Measurements from ENCODE around the gene PTPN18. TPM values are rescaled to one million over a fixed set of nuclear protein-coding genes. Genes with fewer than 3 reads are reported as not detected.

The PTPN18 gene
- total RNA-seq, 2 donors from 2014 or later, result 97.9 to 101 TPM

DNA sequence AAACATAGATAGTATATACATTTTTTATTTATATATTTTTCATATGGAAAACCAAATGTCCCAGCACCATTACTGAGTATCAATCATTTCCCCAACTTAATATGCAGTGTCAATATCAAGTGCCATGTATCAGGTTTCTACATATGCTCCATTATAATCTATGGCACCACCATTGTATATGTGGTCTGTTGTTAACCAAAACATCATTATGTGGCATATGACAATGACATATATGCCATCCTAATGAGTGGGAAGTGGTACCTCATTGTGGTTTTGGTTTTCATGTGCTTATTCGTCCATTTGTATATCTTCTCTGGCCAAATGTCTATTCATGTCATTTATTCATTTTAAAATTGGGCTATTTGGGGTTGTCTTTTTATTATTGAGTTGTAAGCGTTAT, 9.2 kb downstream of the PTPN18 start:
- Mint-ChIP-seq H3K36me3 (peaks cover 7% of the 10 kb centered on the region), H3K27ac (no peak overlapping the region), H3K27me3 (no peaks in the 10 kb centered on the region), H3K9me3 (no peaks in the 10 kb centered on the region), H3K4me1 (ENCODE audit: low read depth in 2 of 2) (peaks cover 6 to 10% of the 10 kb centered on the region in 2 donors), H3K4me3 (no peak overlapping the region)
- ATAC-seq (no peak), DNase-seq (ENCODE audit: low spot score) (no peak)

DNA sequence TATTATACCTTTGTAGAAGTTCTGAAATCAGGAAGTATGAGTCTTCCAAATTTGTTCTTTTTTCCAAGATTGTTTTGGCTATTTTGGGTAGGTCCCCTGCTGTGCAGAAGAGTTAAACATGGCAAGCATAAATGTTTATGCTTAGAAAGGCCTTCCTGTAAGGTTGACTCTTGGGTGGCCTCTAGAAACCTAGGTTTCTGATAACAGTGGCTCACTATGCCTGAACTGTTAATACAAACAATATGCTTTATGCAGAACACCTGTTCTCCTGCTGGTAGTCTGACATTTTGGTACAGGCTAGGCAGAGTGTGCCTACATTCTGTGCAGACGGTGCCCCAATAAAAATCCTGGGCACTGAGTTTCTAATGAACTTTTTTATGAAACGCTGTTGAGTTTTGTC, 10.1 kb downstream of the PTPN18 start:
- H3K27ac Mint-ChIP-seq, result no peak overlapping the region
- H3K36me3 Mint-ChIP-seq, result peaks cover 8% of the 10 kb centered on the region
- no peak overlapping the region for H3K4me3 Mint-ChIP-seq
- no peaks in the 10 kb centered on the region for H3K9me3 Mint-ChIP-seq
- ATAC-seq (no peak), DNase-seq (ENCODE audit: low spot score) (no peak)
- H3K27me3 Mint-ChIP-seq, result no peaks in the 10 kb centered on the region
- peaks cover 12 to 13% of the 10 kb centered on the region in 2 donors for H3K4me1 Mint-ChIP-seq (ENCODE audit: low read depth in 2 of 2)

DNA sequence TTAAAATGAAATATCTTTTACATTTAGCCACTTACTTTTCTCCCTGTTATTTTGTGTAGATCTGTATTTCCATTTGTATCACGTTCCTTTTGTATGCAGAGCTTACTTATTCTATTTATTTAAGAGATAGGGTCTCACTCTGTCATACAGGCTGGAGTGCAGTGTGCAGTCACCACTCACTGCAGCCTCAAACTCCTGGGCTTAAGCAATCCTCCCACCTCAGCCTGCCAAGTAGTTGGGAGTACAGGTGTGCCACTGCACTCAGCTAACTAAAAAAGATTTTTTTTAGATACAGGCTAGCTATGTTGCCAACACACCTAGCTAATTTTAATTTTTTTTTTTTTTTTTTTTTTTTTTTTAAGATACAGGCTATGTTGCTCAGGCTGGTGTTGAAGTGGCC, 10.9 kb downstream of the PTPN18 start:
- H3K27me3 Mint-ChIP-seq, result no peaks in the 10 kb centered on the region
- H3K4me1 Mint-ChIP-seq (ENCODE audit: low read depth in 2 of 2), result peaks cover 20 to 21% of the 10 kb centered on the region in 2 donors
- no peak for DNase-seq (ENCODE audit: low spot score)
- no peaks in the 10 kb centered on the region for H3K9me3 Mint-ChIP-seq
- no peak overlapping the region for H3K4me3 Mint-ChIP-seq
- no peak overlapping the region for H3K27ac Mint-ChIP-seq
- no peak for ATAC-seq
- H3K36me3 Mint-ChIP-seq, result peaks cover 13% of the 10 kb centered on the region

DNA sequence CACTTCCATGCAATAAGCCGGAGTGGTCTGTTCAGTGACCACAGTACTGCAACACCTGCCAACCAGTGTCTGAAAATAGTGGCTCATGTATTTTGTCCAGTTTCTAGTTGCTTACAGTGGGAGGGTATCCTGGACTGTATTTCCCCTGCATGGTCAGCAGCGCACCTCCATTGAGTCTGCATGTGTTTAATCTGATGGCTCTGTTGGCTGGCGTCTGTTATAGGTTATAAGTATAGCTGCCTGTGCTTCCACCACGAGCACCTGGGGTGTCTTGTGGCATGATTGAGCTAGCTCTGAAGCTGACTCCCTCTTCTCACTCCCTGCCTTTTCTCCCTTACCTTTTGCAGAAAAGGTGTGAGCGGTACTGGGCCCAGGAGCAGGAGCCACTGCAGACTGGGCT, 12.9 kb downstream of the PTPN18 start:
- H3K9me3 Mint-ChIP-seq, result no peaks in the 10 kb centered on the region
- H3K36me3 Mint-ChIP-seq, result peaks cover 22% of the 10 kb centered on the region
- no peak overlapping the region for H3K27ac Mint-ChIP-seq
- H3K4me1 Mint-ChIP-seq (ENCODE audit: low read depth in 2 of 2), result peaks cover 31% of the 10 kb centered on the region in 2 donors
- H3K27me3 Mint-ChIP-seq, result no peaks in the 10 kb centered on the region
- ATAC-seq (no peak), DNase-seq (ENCODE audit: low spot score) (no peak)
- H3K4me3 Mint-ChIP-seq, result no peak overlapping the region

DNA sequence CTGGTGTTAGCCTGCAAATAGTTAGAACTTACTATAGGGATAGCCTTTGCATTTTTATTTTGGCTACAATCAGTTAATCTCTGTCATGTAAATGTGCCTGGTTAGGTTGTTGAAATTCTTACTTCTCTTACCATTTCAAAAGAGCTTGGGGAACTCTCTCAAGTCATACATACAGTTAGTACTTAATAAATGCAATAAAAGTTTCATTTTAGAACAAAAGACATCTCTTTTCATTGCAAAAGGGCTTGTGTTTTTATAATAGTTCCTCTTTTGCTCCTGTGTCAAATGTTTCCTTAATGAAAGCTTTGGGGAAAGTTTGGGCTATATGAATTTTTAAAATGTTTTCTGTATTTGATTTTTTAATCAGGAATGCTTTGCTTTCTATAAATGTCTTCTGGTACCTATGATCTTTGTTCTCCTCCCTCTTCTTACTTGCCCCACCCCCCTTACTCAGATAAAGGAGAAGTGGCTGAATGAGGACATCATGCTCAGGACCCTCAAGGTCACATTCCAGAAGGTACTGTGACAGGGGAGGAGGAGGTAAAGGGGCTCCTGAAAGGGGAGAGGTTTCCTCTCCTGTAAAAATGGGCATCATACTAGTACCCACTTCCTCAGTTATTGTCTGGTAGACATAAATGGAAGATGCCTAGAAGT, 13.6 kb downstream of the PTPN18 start:
- no peaks in the 10 kb centered on the region for H3K27me3 Mint-ChIP-seq
- H3K36me3 Mint-ChIP-seq, result peaks cover 23% of the 10 kb centered on the region
- ATAC-seq, result no peak
- peak overlapping the region; percentile 92 for H3K4me3 Mint-ChIP-seq
- peaks cover 34% of the 10 kb centered on the region in 2 donors for H3K4me1 Mint-ChIP-seq (ENCODE audit: low read depth in 2 of 2)
- no peak for DNase-seq (ENCODE audit: low spot score)
- peak overlapping the region; percentile 73 to 99 for H3K27ac Mint-ChIP-seq
- H3K9me3 Mint-ChIP-seq, result no peaks in the 10 kb centered on the region

DNA sequence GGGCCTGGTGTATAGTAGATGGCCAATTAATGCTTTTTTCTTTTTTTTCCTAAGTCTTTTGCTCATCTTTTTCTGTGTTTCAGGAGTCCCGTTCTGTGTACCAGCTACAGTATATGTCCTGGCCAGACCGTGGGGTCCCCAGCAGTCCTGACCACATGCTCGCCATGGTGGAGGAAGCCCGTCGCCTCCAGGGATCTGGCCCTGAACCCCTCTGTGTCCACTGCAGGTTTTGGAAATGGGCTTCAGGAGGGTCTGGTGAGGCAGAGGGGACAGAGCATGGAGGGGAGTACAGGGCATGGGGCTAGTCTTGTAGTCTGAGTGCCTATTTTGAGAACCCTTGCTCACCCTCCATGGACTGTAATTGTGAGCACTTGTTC, 14.1 kb downstream of the PTPN18 start:
- H3K4me3 Mint-ChIP-seq, result peak overlapping the region; percentile 92
- H3K4me1 Mint-ChIP-seq (ENCODE audit: low read depth in 2 of 2), result peaks cover 39% of the 10 kb centered on the region in 2 donors

DNA sequence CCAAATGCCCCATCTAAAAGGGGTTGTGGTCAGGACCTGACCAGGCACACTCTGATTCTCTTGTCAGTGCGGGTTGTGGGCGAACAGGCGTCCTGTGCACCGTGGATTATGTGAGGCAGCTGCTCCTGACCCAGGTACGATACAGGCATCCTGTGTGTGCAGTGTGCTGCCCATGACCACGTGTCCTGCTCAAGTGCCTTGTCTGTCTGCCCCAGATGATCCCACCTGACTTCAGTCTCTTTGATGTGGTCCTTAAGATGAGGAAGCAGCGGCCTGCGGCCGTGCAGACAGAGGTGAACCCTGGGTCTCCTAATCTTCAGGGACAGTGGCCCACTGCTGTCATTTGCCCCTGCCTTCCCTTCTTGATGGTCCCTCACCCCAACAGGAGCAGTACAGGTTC, 14.6 kb downstream of the PTPN18 start:
- peaks cover 32% of the 10 kb centered on the region for H3K36me3 Mint-ChIP-seq

More for the DNA sequence above, 14.1 kb downstream of the PTPN18 start:
- Mint-ChIP-seq H3K36me3 (peaks cover 27% of the 10 kb centered on the region), H3K27me3 (no peaks in the 10 kb centered on the region), H3K9me3 (no peaks in the 10 kb centered on the region), H3K27ac (peak overlapping the region; percentile 73 to 99)
- no peak for DNase-seq (ENCODE audit: low spot score)
- ATAC-seq, result no peak

DNA sequence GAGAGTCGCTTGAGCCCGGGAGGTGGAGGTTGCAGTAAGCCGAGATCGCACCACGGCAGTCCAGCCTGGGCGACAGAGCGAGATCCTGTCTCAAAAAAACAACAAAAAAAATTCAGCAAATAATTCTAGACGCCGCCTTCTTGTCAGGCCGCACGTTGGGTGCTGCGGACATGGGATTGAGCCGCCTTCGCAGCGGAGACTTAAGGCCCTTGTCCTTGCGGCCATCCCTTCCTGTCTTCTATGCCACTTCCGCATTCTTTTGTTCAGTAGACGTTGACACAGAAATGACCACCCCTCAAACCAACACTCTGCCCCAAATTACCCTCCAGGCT, 15.8 kb downstream of the PTPN18 start:
- H3K27me3 Mint-ChIP-seq, result no peaks in the 10 kb centered on the region
- peaks cover 5% of the 10 kb centered on the region for H3K9me3 Mint-ChIP-seq
- peak overlapping the region; percentile 92 for H3K4me3 Mint-ChIP-seq
- ATAC-seq (peak; percentile 53 to 54), DNase-seq (ENCODE audit: low spot score) (no peak)
- H3K27ac Mint-ChIP-seq, result peak overlapping the region; percentile 98 to 99
- peaks cover 41% of the 10 kb centered on the region for H3K36me3 Mint-ChIP-seq
- peaks cover 55% of the 10 kb centered on the region in 2 donors for H3K4me1 Mint-ChIP-seq (ENCODE audit: low read depth in 2 of 2)

More for the DNA sequence above, 14.6 kb downstream of the PTPN18 start:
- no peak for ATAC-seq
- H3K27ac Mint-ChIP-seq, result peak overlapping the region; percentile 98 to 99
- DNase-seq (ENCODE audit: low spot score), result no peak
- H3K4me3 Mint-ChIP-seq, result peak overlapping the region; percentile 92
- H3K9me3 Mint-ChIP-seq, result no peaks in the 10 kb centered on the region
- no peaks in the 10 kb centered on the region for H3K27me3 Mint-ChIP-seq
- H3K4me1 Mint-ChIP-seq (ENCODE audit: low read depth in 2 of 2), result peaks cover 45% of the 10 kb centered on the region in 2 donors

DNA sequence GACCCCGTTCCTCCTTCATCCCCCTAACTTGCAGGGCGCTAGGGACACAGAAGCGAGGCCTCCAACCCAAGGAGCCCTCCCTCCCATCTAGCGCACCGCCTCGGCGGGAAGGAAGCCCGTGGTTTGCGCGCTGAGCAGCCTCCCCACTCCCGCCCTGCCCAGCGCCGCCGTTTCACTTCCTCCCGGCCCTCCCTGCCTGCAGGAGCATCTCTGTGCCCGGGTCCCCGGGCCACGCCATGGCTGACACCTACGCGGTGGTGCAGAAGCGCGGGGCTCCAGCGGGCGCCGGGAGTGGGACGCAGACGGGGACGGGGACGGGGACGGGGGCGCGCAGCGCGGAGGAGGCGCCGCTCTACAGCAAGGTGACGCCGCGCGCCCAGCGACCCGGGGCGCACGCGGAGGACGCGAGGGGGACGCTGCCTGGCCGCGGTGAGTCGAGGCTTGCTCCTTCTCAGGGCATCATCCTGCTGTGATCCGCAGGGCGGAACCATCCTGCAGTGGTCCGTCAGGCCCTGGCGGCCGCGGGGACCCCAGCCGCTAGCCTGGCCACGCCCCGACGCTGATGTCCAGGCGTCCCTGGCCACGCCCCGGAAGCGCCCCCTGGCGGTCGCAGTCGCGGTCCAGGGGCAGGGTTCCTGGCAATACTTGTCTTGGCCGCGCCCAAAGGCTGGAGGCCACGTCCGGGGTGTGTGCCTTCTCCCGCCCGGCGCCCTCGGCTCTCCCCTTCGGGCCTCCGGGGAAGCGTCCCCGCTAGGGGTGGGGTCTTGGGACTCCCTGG, 16.4 kb downstream of the PTPN18 start:
- peak; percentile 93 for DNase-seq (ENCODE audit: low spot score)
- Mint-ChIP-seq H3K36me3 (peaks cover 41% of the 10 kb centered on the region), H3K4me3 (peak overlapping the region; percentile 92)

DNA sequence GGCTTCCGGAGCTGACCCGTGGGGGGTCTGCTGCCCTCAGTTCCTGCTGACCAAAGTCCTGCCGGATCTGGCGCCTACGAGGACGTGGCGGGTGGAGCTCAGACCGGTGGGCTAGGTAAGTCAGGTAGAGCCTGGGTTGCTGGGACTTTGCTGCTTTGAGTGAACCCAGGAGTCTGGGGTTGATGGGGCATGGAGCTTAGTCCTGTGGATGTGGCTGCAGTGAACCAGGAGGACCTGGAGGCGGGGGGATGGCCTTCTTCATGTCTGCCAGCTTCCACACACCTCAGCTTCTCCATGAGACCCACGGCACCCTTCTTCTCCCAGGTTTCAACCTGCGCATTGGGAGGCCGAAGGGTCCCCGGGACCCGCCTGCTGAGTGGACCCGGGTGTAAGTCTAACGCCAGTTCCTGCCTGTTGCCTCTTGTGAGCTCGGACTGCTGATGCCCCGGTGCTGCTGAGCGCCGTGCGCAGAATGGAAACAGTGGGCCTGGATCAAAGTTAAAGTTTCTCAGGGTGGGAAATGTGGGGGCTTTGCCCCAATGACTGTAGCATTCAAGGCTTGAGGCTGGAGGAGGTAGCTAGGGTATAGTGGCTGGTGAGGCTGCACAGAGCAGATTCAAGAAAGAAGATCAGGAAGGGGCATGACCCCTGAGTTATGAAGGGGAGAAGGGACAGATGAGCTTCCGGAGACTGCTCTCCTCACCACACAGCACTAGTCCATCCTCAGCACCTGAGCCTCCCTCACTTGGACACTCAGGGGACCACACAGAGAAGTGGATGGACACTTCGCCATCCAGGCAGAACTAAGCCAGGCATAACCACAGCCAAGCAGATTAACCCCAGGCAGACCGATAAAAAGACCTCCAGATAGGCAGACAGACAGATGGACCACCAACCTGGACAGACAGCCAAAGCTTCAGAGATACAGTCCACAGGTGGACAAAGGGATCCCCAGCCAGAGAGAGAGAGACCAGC, 17.3 kb downstream of the PTPN18 start:
- Mint-ChIP-seq H3K9me3 (peaks cover 5% of the 10 kb centered on the region), H3K36me3 (peaks cover 34% of the 10 kb centered on the region), H3K4me1 (ENCODE audit: low read depth in 2 of 2) (peaks cover 65 to 66% of the 10 kb centered on the region in 2 donors), H3K27ac (peak overlapping the region; percentile 98 to 99), H3K27me3 (no peaks in the 10 kb centered on the region), H3K4me3 (peak overlapping the region; percentile 92)
- DNase-seq (ENCODE audit: low spot score), result no peak
- no peak for ATAC-seq

More for the DNA sequence above, 16.4 kb downstream of the PTPN18 start:
- peaks cover 5% of the 10 kb centered on the region for H3K9me3 Mint-ChIP-seq
- ATAC-seq, result peak; percentile 92 to 95
- H3K27ac Mint-ChIP-seq, result peak overlapping the region; percentile 98 to 99
- H3K27me3 Mint-ChIP-seq, result no peaks in the 10 kb centered on the region
- peaks cover 59% of the 10 kb centered on the region in 2 donors for H3K4me1 Mint-ChIP-seq (ENCODE audit: low read depth in 2 of 2)

DNA sequence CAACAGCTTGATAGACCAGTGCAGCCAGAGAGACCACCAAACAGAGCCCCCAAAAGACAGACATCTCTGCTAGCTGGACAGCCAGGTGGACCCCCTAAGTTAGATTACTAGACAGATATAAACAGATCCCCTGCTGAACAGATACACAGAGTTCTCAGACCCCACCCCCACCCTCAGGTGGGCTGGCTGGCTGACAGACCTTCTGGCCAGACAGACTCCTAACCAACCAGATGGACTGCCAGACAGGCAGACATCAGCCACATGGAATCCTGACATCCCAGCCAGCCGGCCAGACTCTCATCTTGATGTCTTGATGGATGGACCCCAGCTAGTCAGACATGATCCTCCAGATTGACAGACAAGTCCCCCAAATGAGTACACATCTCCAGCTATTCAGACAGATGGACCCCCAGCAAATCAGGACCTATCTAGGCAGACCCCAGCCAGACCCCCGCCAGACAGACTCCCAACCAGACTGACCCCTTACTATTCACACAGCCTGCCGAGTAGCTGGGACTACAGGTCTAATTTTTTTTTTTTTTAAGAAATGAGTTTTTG, 18.0 kb downstream of the PTPN18 start:
- peak overlapping the region; percentile 92 for H3K4me3 Mint-ChIP-seq
- H3K9me3 Mint-ChIP-seq, result peaks cover 5% of the 10 kb centered on the region
- DNase-seq (ENCODE audit: low spot score), result no peak
- peaks cover 33% of the 10 kb centered on the region for H3K36me3 Mint-ChIP-seq
- no peaks in the 10 kb centered on the region for H3K27me3 Mint-ChIP-seq
- H3K4me1 Mint-ChIP-seq (ENCODE audit: low read depth in 2 of 2), result peaks cover 65 to 66% of the 10 kb centered on the region in 2 donors
- ATAC-seq, result no peak
- peak overlapping the region; percentile 98 to 99 for H3K27ac Mint-ChIP-seq

DNA sequence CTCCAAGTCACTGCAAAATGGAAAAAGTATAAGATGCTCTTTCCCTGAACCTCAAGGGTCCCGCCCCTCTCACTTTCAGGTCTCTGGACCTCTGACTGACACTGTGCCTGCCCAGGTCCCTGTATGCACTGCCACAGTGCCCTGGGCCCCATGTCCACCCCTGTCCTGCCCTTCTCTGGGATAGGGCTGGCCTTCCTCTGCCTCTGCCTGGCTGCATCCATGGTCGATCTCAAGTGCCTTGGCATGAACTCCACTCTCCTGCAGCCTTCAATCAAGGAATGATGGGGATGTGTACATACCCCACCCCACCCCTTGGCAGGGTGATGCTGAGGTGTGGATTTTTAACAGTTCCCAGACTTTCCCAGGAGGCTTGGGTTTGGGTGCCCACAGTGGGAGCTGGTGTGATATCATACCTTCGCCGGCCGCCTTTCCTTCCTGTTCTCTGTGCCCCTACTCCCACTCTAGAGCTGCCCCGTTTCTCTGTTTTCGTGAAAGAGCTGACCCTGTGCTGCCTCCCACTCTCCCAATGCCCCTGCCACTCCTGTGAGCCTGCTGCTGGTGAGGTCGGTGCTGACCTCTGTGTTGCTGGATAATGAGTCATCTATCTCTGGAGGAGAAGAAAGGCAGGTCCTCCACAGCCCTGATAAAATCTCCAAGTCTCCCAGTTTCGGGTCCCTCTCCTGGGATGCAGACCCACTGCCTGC, 18.9 kb downstream of the PTPN18 start:
- H3K27ac Mint-ChIP-seq, result peak overlapping the region; percentile 98 to 99
- peaks cover 33% of the 10 kb centered on the region for H3K36me3 Mint-ChIP-seq
- DNase-seq (ENCODE audit: low spot score), result no peak
- peak overlapping the region; percentile 92 for H3K4me3 Mint-ChIP-seq
- peaks cover 5% of the 10 kb centered on the region for H3K9me3 Mint-ChIP-seq
- ATAC-seq, result no peak
- peaks cover 69% of the 10 kb centered on the region in 2 donors for H3K4me1 Mint-ChIP-seq (ENCODE audit: low read depth in 2 of 2)
- no peaks in the 10 kb centered on the region for H3K27me3 Mint-ChIP-seq
